Osteocyte (in vitro differentiated cells): ENCODE data around the gene PPIH. TPM values are rescaled to one million over a fixed set of nuclear protein-coding genes. Genes with fewer than 3 reads are reported as not detected.
A peak's percentile ranks its signal among the peaks of the same experiment; 100 is the strongest.

Experiments used
- DNase-seq: peaks from one replicate; pipeline ENCODE4 v3.0.0; 2021; ENCODE audit warnings: mixed read lengths; ENCODE audit not compliant: unreplicated experiment; ENCODE audit errors: extremely low spot score
- H3K27ac Mint-ChIP-seq: one replicate; pipeline ENCODE4 v1.8.0; 2021; ENCODE audit warnings: mild to moderate bottlenecking, mixed read lengths; ENCODE audit not compliant: unreplicated experiment
- H3K27me3 Mint-ChIP-seq: one replicate; pipeline ENCODE4 v1.8.0; 2021; ENCODE audit warnings: mixed read lengths; ENCODE audit not compliant: unreplicated experiment
- H3K36me3 Mint-ChIP-seq: one replicate; pipeline ENCODE4 v1.8.0; 2021; ENCODE audit warnings: mixed read lengths; ENCODE audit not compliant: unreplicated experiment
- H3K4me1 Mint-ChIP-seq: one replicate; pipeline ENCODE4 v1.8.0; 2021; ENCODE audit warnings: mixed read lengths; ENCODE audit not compliant: unreplicated experiment
- H3K4me3 Mint-ChIP-seq: one replicate; pipeline ENCODE4 v1.8.0; 2021; ENCODE audit warnings: mild to moderate bottlenecking, moderate library complexity, mixed read lengths; ENCODE audit not compliant: unreplicated experiment
- H3K9me3 Mint-ChIP-seq: one replicate; pipeline ENCODE4 v1.8.0; 2021; ENCODE audit warnings: mixed read lengths; ENCODE audit not compliant: unreplicated experiment
- total RNA-seq: library from RNA; stranded (reverse); gene quantifications from 2 replicates; pipeline ENCODE4 v1.2.1, GENCODE V29; 2021
- TF ChIP-seq, protein P1 (sequence below): fragments of 200-600 bp; sonication (generic); IDR thresholded peaks from 2 replicates; pipeline ENCODE4 v1.5.0; 2021; ENCODE audit warnings: antibody characterized with exemption, mild to moderate bottlenecking, moderate library complexity

The PPIH gene
- total RNA-seq, 1 donor from 2014 or later = 30.2 TPM

DNA sequence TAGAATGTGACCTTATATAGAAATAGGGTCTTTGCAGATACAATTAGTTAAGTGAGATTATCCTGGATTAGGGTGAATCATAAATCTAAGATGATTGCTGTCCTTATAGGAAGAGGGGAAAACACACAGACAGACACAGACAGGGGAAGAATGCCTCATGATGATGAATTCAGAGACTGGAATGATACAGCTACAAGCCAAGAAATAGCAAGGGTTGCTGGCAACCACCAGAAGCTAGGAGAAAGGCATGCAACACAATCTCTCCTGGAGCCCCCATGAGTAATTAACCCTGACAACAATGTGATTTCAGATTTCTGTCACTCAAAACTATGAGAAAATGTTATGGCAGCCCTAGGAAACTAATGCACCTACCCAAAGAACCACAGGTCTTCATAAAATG lies 19.1 kb upstream of the PPIH start:
- Mint-ChIP-seq H3K9me3 (no peaks in the 10 kb centered on the region), H3K27me3 (peaks cover 34% of the 10 kb centered on the region), H3K4me1 (no peaks in the 10 kb centered on the region), H3K4me3 (no peak overlapping the region), H3K36me3 (no peaks in the 10 kb centered on the region), H3K27ac (no peak overlapping the region)
- TF ChIP-seq, protein P1, sequence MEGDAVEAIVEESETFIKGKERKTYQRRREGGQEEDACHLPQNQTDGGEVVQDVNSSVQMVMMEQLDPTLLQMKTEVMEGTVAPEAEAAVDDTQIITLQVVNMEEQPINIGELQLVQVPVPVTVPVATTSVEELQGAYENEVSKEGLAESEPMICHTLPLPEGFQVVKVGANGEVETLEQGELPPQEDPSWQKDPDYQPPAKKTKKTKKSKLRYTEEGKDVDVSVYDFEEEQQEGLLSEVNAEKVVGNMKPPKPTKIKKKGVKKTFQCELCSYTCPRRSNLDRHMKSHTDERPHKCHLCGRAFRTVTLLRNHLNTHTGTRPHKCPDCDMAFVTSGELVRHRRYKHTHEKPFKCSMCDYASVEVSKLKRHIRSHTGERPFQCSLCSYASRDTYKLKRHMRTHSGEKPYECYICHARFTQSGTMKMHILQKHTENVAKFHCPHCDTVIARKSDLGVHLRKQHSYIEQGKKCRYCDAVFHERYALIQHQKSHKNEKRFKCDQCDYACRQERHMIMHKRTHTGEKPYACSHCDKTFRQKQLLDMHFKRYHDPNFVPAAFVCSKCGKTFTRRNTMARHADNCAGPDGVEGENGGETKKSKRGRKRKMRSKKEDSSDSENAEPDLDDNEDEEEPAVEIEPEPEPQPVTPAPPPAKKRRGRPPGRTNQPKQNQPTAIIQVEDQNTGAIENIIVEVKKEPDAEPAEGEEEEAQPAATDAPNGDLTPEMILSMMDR = no peak
- no peak for DNase-seq

DNA sequence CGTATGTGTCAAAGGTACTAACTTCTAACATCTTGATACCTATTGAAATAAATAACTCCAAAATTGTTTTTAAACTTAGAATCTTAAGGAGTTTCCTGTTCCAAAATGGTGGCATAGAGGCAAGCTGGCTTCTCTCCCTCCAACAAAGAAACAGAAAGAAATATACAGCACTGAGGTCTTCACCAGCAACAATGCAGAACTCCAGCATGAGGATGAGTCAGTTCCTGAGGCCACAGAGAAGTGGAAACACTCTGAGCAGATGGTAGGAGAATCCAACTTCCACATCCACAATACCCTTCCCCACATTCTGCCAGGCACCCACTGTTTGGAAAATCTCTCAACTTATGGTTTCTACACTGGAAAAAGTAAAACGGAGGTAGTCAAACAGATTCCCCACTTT lies 12.2 kb upstream of the PPIH start:
- H3K9me3 Mint-ChIP-seq = peaks cover 12% of the 10 kb centered on the region
- no peak overlapping the region for H3K27ac Mint-ChIP-seq
- H3K4me1 Mint-ChIP-seq = no peaks in the 10 kb centered on the region
- peaks cover 5% of the 10 kb centered on the region for H3K36me3 Mint-ChIP-seq
- DNase-seq = no peak
- no peak overlapping the region for H3K4me3 Mint-ChIP-seq
- TF ChIP-seq, protein P1 = no peak
- H3K27me3 Mint-ChIP-seq = peaks cover 62% of the 10 kb centered on the region

DNA sequence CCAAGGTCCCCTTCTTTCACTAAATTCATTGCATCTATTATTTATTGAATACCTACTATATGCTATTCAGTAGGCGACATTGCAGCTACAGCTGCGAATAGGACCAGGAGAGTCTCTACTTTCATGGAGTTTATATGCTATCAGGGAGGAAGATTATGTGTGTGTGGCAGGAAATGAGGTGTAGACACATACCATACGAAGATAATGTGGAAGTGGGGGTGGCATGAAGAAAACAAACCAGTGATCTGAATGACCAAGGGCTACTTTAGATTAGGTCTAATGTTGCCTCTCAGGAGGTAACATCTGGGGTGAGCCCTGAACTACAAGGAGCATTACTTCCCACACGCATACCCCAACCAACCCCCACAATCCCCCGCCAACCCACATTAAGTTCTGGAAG lies 1.0 kb upstream of the PPIH start:
- H3K36me3 Mint-ChIP-seq = peaks cover 3% of the 10 kb centered on the region
- peaks cover 21% of the 10 kb centered on the region for H3K4me1 Mint-ChIP-seq
- peak overlapping the region; percentile 98 for H3K4me3 Mint-ChIP-seq
- peak overlapping the region; percentile 41 for H3K27ac Mint-ChIP-seq
- H3K9me3 Mint-ChIP-seq = no peaks in the 10 kb centered on the region
- DNase-seq = no peak
- TF ChIP-seq, protein P1 = no peak
- peaks cover 18% of the 10 kb centered on the region for H3K27me3 Mint-ChIP-seq

DNA sequence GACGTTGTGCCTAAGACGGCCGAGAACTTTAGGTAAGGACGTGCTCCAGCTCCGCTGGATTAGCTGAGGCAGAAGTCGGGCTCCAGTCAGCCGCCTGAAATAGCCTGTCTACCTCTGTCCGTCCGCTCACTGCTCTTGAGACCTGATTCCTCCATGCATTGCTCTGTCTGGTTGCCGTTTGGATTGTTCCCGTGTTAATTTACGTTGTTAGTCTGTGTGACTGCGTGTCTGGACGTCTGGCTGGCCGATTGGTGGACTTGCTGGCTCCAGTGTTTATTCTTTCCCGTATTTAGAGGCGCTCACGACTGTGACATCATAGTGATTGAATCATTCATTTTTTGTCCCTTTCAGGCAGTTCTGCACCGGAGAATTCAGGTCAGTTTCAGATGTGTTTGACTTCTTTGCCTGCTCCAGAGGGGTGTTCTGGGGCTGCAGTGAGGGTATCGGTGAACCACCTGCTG lies 684 bp downstream of the PPIH start:
- Mint-ChIP-seq H3K36me3 (peaks cover 8% of the 10 kb centered on the region), H3K27me3 (peaks cover 4% of the 10 kb centered on the region), H3K4me1 (peaks cover 21% of the 10 kb centered on the region), H3K4me3 (peak overlapping the region; percentile 98), H3K9me3 (no peaks in the 10 kb centered on the region), H3K27ac (peak overlapping the region; percentile 92)
- DNase-seq = no peak
- TF ChIP-seq, protein P1 = no peak

DNA sequence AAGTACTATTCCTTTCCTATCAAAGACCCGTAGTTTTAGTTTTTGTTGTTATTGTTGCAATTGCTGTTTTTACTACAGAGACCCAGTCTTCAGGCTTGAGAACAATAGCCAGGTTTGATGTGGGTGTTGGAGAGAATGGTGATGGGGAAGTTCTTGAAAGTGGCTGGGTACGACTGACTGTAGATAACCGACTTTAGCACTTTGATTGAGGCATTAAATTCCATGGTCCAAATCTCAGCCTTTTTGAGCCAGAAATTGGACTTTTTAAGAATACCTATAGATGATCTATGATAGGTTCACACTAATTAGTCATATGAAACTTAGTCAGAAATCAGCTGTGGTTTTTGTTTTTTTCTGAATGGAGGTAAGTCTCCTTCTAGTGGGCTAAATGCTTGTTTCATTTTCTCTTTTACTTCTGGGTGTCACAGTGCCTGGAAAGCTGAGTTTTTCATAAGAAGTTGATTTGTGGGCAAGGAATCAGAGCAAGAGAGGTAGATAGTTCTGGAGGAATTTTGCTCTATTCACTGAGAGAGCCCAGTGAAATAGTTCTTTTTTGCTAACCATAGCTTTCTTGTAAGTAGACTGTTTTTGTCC lies 2.8 kb downstream of the PPIH start:
- no peak for DNase-seq
- Mint-ChIP-seq H3K36me3 (peaks cover 12% of the 10 kb centered on the region), H3K4me1 (peaks cover 21% of the 10 kb centered on the region), H3K4me3 (peak overlapping the region; percentile 33), H3K27me3 (peaks cover 2% of the 10 kb centered on the region), H3K9me3 (no peaks in the 10 kb centered on the region), H3K27ac (no peak overlapping the region)
- TF ChIP-seq, protein P1 = no peak
